ENCODE data around the gene ESRRA.

DNA sequence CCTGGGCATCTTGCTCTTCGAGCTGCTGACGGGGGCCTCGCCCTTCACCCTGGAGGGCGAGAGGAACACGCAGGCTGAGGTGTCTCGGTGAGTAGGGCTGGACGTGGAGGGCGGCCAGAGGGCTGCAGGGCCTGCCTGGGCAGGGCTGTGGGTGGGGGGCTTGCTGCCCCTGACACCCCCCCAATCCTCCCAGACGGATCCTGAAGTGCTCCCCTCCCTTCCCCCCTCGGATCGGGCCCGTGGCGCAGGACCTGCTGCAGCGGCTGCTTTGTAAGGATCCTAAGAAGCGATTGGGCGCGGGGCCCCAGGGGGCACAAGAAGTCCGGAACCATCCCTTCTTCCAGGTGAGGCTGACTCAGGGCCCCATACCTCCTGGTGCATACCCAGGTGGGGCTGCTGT is 56.3 kb downstream of the ESRRA start:
- TF ChIP-seq, protein P1, sequence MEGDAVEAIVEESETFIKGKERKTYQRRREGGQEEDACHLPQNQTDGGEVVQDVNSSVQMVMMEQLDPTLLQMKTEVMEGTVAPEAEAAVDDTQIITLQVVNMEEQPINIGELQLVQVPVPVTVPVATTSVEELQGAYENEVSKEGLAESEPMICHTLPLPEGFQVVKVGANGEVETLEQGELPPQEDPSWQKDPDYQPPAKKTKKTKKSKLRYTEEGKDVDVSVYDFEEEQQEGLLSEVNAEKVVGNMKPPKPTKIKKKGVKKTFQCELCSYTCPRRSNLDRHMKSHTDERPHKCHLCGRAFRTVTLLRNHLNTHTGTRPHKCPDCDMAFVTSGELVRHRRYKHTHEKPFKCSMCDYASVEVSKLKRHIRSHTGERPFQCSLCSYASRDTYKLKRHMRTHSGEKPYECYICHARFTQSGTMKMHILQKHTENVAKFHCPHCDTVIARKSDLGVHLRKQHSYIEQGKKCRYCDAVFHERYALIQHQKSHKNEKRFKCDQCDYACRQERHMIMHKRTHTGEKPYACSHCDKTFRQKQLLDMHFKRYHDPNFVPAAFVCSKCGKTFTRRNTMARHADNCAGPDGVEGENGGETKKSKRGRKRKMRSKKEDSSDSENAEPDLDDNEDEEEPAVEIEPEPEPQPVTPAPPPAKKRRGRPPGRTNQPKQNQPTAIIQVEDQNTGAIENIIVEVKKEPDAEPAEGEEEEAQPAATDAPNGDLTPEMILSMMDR (IDR thresholded peaks at IDR 0.05), result no peak
- TF ChIP-seq EP300 (IDR thresholded peaks at IDR 0.05), result no peak
- no peak for TF ChIP-seq POLR2AphosphoS5 (IDR thresholded peaks at IDR 0.05)

Data from stomach (tissue), 4 donors.